GM12864 (cell line): Measurements from ENCODE around the gene ATP6V1B1.

Experiments
- DNase-seq: peaks from one replicate; pipeline ENCODE4 v3.0.0-alpha.2; 2011; ENCODE audit warnings: low read depth
- H3K4me3 ChIP-seq: 2 replicates; pipeline ENCODE4 v1.5.1; 2011; ENCODE audit warnings: mild to moderate bottlenecking, low read depth, low read length, control low read depth
- TF ChIP-seq, protein P1 (sequence below): IDR thresholded peaks from 2 replicates; pipeline ENCODE4 v1.5.1; 2011; ENCODE audit warnings: low read depth, mild to moderate bottlenecking, moderate library complexity, low read length, control low read depth, inconsistent platforms; ENCODE audit errors: missing control alignments

ATP6V1B1 gene

DNA sequence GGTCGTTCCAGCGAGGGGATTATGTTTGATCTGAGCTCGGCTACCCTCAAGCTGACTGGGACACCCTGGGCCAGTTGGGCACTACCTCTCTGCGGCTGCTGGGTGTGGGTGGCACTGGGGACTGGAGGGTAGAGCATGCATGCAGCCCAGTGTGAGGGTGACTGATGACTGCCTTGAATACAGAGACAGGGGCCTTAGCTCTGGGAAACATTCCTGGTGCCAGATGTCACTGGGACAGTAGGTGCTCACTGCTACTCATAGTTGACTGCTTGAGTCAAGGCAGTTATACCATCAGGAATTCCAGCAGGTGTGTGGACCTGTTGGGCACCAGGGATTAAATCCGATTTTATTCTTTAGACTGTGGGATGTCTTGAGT lies 33.6 kb upstream of the ATP6V1B1 start:
- no peak for DNase-seq
- H3K4me3 ChIP-seq: no peak overlapping the region
- TF ChIP-seq, protein P1, sequence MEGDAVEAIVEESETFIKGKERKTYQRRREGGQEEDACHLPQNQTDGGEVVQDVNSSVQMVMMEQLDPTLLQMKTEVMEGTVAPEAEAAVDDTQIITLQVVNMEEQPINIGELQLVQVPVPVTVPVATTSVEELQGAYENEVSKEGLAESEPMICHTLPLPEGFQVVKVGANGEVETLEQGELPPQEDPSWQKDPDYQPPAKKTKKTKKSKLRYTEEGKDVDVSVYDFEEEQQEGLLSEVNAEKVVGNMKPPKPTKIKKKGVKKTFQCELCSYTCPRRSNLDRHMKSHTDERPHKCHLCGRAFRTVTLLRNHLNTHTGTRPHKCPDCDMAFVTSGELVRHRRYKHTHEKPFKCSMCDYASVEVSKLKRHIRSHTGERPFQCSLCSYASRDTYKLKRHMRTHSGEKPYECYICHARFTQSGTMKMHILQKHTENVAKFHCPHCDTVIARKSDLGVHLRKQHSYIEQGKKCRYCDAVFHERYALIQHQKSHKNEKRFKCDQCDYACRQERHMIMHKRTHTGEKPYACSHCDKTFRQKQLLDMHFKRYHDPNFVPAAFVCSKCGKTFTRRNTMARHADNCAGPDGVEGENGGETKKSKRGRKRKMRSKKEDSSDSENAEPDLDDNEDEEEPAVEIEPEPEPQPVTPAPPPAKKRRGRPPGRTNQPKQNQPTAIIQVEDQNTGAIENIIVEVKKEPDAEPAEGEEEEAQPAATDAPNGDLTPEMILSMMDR: no peak

GRCh38 chr2:70902579-70902978 lies 33.1 kb upstream of the ATP6V1B1 start:
- DNase-seq: no peak
- TF ChIP-seq, protein P1: no peak
- no peak overlapping the region for H3K4me3 ChIP-seq

DNA sequence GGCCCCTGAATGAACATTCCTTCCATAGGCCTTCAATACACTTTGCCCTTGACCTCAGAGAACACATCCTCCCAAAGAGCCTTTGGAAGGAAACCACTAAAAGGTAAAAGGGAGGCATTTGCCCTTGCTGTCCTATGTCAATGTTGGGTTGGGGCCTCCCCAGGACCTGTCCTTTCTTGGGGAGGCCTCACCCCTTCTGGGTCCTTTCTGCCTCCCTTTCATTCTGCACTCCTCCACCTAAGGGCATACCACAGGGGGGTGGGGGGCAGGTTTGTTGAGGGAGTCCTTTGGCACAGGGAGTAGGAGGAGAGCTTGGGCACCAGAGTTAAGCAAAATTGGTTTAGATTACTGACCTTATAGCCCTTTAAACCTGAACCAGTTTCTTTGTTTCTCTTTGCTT lies 32.5 kb upstream of the ATP6V1B1 start:
- H3K4me3 ChIP-seq: no peak overlapping the region
- no peak for DNase-seq
- TF ChIP-seq, protein P1: no peak

DNA sequence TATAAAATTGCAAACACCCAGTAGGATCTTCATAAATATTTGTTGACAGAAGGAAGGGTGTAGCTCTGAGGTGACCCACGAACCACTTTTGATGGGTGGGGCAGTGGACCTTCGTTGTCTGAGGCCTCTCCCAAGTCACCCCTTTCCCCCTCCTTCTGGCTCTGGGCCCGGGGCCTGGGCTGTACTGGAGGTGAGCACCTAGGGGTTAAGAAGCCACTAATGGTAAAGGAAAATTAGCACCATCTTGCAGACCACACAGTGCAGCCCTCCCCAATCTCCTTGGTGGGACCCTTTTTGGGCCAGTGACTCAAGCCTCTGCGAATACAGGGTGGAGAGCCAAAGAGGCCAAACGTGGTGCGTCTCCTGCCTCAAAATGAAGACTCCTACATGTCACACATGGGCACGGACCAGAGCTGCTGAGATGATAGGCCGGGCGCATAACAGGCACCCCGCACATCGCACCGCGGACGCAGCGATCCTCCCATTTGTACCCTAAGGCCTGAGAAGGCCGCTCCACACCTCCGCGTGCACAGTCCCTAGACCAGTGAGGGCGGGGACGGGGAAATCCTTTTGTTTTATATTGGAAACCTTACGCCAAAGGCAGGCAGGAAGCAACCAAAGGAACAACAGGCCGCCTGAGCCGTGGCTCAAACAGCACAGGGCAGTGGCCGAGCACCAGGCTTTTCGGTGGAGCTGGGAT lies 31.9 kb upstream of the ATP6V1B1 start:
- no peak for DNase-seq
- TF ChIP-seq, protein P1: no peak
- H3K4me3 ChIP-seq: no peak overlapping the region

GRCh38 chr2:70904371-70905216 lies 31.1 kb upstream of the ATP6V1B1 start:
- TF ChIP-seq, protein P1: no peak
- no peak for DNase-seq
- H3K4me3 ChIP-seq: no peak overlapping the region

GRCh38 chr2:70905443-70906421 lies 30.0 kb upstream of the ATP6V1B1 start:
- TF ChIP-seq, protein P1: no peak
- DNase-seq: no peak
- no peak overlapping the region for H3K4me3 ChIP-seq
